ENCODE measurements around the gene TFAP2C.

Gene TFAP2C

GRCh38 chr20:56624786-56625681 lies 4.1 kb upstream of the TFAP2C start:
- TF ChIP-seq TAF1 (IDR thresholded peaks at IDR 0.05; ENCODE audit: borderline replicate concordance, insufficient read depth, low read length) (no peak), POLR2AphosphoS5 (IDR thresholded peaks at IDR 0.05; ENCODE audit: low read depth, low read length) (no peak), REST (IDR thresholded peaks at IDR 0.05; ENCODE audit: insufficient read depth in 1 of 2, low read depth in 2 of 2, low read length in 2 of 2) (no peak), FOXP2 (optimal IDR thresholded peaks at IDR 0.05; ENCODE audit: borderline replicate concordance, extremely low read depth, extremely low read length, insufficient read depth) (no peak), SIN3A (IDR thresholded peaks at IDR 0.05; ENCODE audit: borderline replicate concordance, insufficient read depth, low read length) (no peak)

- TF ChIP-seq POLR2AphosphoS5 (IDR thresholded peaks at IDR 0.05; ENCODE audit: low read depth, low read length) (no peak), REST (IDR thresholded peaks at IDR 0.05; ENCODE audit: insufficient read depth in 1 of 2, low read depth in 2 of 2, low read length in 2 of 2) (no peak), TAF1 (IDR thresholded peaks at IDR 0.05; ENCODE audit: borderline replicate concordance, insufficient read depth, low read length) (no peak), SIN3A (IDR thresholded peaks at IDR 0.05; ENCODE audit: borderline replicate concordance, insufficient read depth, low read length) (no peak), FOXP2 (optimal IDR thresholded peaks at IDR 0.05; ENCODE audit: borderline replicate concordance, extremely low read depth, extremely low read length, insufficient read depth) (no peak)
Observed at GRCh38 chr20:56625837-56626236, 3.3 kb upstream of the TFAP2C start.

GRCh38 chr20:56626367-56627121 lies 2.6 kb upstream of the TFAP2C start:
- TF ChIP-seq FOXP2 (optimal IDR thresholded peaks at IDR 0.05; ENCODE audit: borderline replicate concordance, extremely low read depth, extremely low read length, insufficient read depth) (no peak), REST (IDR thresholded peaks at IDR 0.05; ENCODE audit: insufficient read depth in 1 of 2, low read depth in 2 of 2, low read length in 2 of 2) (no peak), POLR2AphosphoS5 (IDR thresholded peaks at IDR 0.05; ENCODE audit: low read depth, low read length) (no peak), SIN3A (IDR thresholded peaks at IDR 0.05; ENCODE audit: borderline replicate concordance, insufficient read depth, low read length) (no peak), TAF1 (IDR thresholded peaks at IDR 0.05; ENCODE audit: borderline replicate concordance, insufficient read depth, low read length) (no peak)

- TF ChIP-seq TAF1 (IDR thresholded peaks at IDR 0.05; ENCODE audit: borderline replicate concordance, insufficient read depth, low read length) (no peak), POLR2AphosphoS5 (IDR thresholded peaks at IDR 0.05; ENCODE audit: low read depth, low read length) (no peak), FOXP2 (optimal IDR thresholded peaks at IDR 0.05; ENCODE audit: borderline replicate concordance, extremely low read depth, extremely low read length, insufficient read depth) (no peak), SIN3A (IDR thresholded peaks at IDR 0.05; ENCODE audit: borderline replicate concordance, insufficient read depth, low read length) (no peak), REST (IDR thresholded peaks at IDR 0.05; ENCODE audit: insufficient read depth in 1 of 2, low read depth in 2 of 2, low read length in 2 of 2) (no peak)
Observed at GRCh38 chr20:56627122-56628014, 1.7 kb upstream of the TFAP2C start.

All from PFSK-1 (cell line).